ENCODE results near the gene RBM4B.

RBM4B gene

DNA sequence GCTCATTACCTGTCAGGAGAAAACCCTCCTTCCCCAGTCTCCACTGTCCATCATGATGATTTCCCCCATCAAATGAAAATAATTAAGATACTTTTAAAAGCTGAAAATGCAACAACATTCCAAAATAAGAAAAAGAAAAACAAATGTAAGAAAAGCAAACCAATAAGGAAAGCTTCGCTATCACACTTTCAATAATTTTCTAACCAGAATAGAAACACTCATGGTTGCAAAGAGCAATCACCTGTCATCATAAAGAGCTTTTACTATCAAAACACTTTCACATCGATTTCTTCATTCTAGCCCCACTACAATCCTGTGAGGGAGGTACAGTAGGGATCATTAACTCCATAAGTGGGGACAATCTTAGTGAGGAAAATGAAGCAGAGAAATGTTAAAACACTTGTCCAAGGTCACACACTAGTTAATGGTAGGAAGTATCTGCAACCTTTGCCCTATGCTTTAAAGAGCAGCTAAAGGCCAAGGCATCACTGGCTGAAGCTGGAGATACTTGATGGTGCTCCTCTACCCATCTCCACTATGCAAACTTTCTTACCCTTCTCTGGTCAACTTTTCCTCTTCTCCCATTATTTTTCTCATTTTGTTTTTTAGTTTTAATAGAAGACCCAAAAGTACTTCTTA, 2.6 kb downstream of the RBM4B start:
- peaks cover 29% of the 10 kb centered on the region for H4K20me1 ChIP-seq (ENCODE audit: insufficient read depth, low read length, poor library complexity, severe bottlenecking)
- H2AFZ ChIP-seq (ENCODE audit: low read length), result no peak overlapping the region
- peak overlapping the region; percentile 78 for H3K4me2 ChIP-seq (ENCODE audit: low read depth, low read length, poor library complexity, severe bottlenecking)
- TF ChIP-seq, protein P1, sequence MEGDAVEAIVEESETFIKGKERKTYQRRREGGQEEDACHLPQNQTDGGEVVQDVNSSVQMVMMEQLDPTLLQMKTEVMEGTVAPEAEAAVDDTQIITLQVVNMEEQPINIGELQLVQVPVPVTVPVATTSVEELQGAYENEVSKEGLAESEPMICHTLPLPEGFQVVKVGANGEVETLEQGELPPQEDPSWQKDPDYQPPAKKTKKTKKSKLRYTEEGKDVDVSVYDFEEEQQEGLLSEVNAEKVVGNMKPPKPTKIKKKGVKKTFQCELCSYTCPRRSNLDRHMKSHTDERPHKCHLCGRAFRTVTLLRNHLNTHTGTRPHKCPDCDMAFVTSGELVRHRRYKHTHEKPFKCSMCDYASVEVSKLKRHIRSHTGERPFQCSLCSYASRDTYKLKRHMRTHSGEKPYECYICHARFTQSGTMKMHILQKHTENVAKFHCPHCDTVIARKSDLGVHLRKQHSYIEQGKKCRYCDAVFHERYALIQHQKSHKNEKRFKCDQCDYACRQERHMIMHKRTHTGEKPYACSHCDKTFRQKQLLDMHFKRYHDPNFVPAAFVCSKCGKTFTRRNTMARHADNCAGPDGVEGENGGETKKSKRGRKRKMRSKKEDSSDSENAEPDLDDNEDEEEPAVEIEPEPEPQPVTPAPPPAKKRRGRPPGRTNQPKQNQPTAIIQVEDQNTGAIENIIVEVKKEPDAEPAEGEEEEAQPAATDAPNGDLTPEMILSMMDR (conservative IDR thresholded peaks at IDR 0.05; ENCODE audit: low read length), result no peak
- no peak for TF ChIP-seq EZH2phosphoT487 (IDR thresholded peaks at IDR 0.05; ENCODE audit: borderline replicate concordance)
- peak overlapping the region; percentile 74 for H3K9ac ChIP-seq (ENCODE audit: low read depth, low read length, poor library complexity, severe bottlenecking)
- H3K9me2 ChIP-seq (replicated peaks; ENCODE audit: low read depth, low read length), result no peaks in the 10 kb centered on the region
- peak overlapping the region; percentile 77 for H3K4me3 ChIP-seq (ENCODE audit: low read length, poor library complexity, severe bottlenecking)
- H3K36me3 ChIP-seq (ENCODE audit: insufficient read depth, low read length), result no peaks in the 10 kb centered on the region
- H3K27me3 ChIP-seq (ENCODE audit: insufficient read depth, low read length, poor library complexity, severe bottlenecking), result no peaks in the 10 kb centered on the region
- H3K79me2 ChIP-seq (ENCODE audit: insufficient read depth, low read length), result peaks cover 64% of the 10 kb centered on the region
- peaks cover 42% of the 10 kb centered on the region for H3K4me1 ChIP-seq (ENCODE audit: insufficient read depth, low read length, poor library complexity, severe bottlenecking)
- H3F3A ChIP-seq (ENCODE audit: low read depth), result peaks cover 4% of the 10 kb centered on the region
- no peaks in the 10 kb centered on the region for H3K9me3 ChIP-seq (ENCODE audit: insufficient read depth, low read depth, low read length)

DNA sequence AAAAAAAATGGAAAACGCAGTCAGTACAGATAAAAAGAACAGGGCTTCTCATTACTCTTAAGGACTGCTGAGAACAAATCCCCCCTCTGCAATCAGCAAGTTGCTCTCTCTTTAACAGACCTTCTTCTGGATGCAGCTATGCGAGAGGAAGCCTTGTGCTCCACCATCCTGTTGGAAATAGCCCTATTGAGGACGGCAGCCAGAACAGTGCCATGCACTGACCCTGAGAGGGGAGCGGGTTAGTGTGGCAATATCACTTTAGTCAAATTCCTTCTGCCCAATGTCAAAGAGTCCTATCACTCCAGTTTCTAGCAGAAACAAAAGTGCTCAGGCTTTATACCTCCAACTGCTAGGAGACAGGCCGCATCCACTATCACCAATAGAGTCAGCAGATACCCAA, 6.9 kb downstream of the RBM4B start:
- H3K36me3 ChIP-seq (ENCODE audit: insufficient read depth, low read length), result peaks cover 33% of the 10 kb centered on the region
- H3K4me1 ChIP-seq (ENCODE audit: insufficient read depth, low read length, poor library complexity, severe bottlenecking), result peaks cover 30% of the 10 kb centered on the region
- peaks cover 39% of the 10 kb centered on the region for H4K20me1 ChIP-seq (ENCODE audit: insufficient read depth, low read length, poor library complexity, severe bottlenecking)

DNA sequence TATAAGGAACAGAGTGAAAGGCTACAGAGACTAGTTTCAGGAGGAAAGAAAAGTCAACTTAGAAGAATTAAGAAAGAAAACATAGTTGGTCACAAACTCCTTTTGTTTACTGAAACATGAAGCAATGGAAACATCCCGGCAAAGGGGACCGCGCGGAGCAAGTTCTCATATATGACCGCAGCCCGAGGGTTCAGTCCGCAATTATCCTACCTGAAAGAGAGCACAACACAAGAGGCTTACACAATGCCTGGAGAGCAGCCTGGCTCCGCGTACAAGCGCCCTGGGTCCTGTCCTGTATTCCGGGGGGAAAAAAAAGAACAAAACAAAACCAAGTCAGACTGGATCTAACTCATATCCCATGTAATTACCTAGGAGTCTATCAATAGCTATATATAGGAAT, 12.3 kb downstream of the RBM4B start:
- TF ChIP-seq EZH2phosphoT487 (IDR thresholded peaks at IDR 0.05; ENCODE audit: borderline replicate concordance), result no peak
- TF ChIP-seq, protein P1 (conservative IDR thresholded peaks at IDR 0.05; ENCODE audit: low read length), result no peak
- Histone ChIP-seq H3K36me3 (ENCODE audit: insufficient read depth, low read length) (peaks cover 69% of the 10 kb centered on the region), H3K4me2 (ENCODE audit: low read depth, low read length, poor library complexity, severe bottlenecking) (no peak overlapping the region), H2AFZ (ENCODE audit: low read length) (no peak overlapping the region), H3K4me1 (ENCODE audit: insufficient read depth, low read length, poor library complexity, severe bottlenecking) (peaks cover 6% of the 10 kb centered on the region), H3K9me3 (ENCODE audit: insufficient read depth, low read depth, low read length) (no peaks in the 10 kb centered on the region), H3K27me3 (ENCODE audit: insufficient read depth, low read length, poor library complexity, severe bottlenecking) (no peaks in the 10 kb centered on the region), H3K79me2 (ENCODE audit: insufficient read depth, low read length) (peaks cover 50% of the 10 kb centered on the region), H4K20me1 (ENCODE audit: insufficient read depth, low read length, poor library complexity, severe bottlenecking) (peaks cover 27% of the 10 kb centered on the region), H3K9ac (ENCODE audit: low read depth, low read length, poor library complexity, severe bottlenecking) (no peak overlapping the region), H3K4me3 (ENCODE audit: low read length, poor library complexity, severe bottlenecking) (no peak overlapping the region), H3F3A (ENCODE audit: low read depth) (no peaks in the 10 kb centered on the region), H3K9me2 (replicated peaks; ENCODE audit: low read depth, low read length) (no peaks in the 10 kb centered on the region)

More for the DNA sequence above, 6.9 kb downstream of the RBM4B start:
- Histone ChIP-seq H3K4me2 (ENCODE audit: low read depth, low read length, poor library complexity, severe bottlenecking) (peak overlapping the region; percentile 2), H3K4me3 (ENCODE audit: low read length, poor library complexity, severe bottlenecking) (no peak overlapping the region), H3K9me2 (replicated peaks; ENCODE audit: low read depth, low read length) (no peaks in the 10 kb centered on the region), H3K9ac (ENCODE audit: low read depth, low read length, poor library complexity, severe bottlenecking) (no peak overlapping the region), H3F3A (ENCODE audit: low read depth) (no peaks in the 10 kb centered on the region), H3K9me3 (ENCODE audit: insufficient read depth, low read depth, low read length) (no peaks in the 10 kb centered on the region), H3K79me2 (ENCODE audit: insufficient read depth, low read length) (peaks cover 83% of the 10 kb centered on the region), H2AFZ (ENCODE audit: low read length) (no peak overlapping the region), H3K27me3 (ENCODE audit: insufficient read depth, low read length, poor library complexity, severe bottlenecking) (no peaks in the 10 kb centered on the region)
- TF ChIP-seq EZH2phosphoT487 (IDR thresholded peaks at IDR 0.05; ENCODE audit: borderline replicate concordance), result no peak
- TF ChIP-seq, protein P1 (conservative IDR thresholded peaks at IDR 0.05; ENCODE audit: low read length), result no peak

Data from Loucy (cell line).